GM12878 (cell line): ENCODE data around the gene ZNF800. TPM values are rescaled to one million over a fixed set of nuclear protein-coding genes. Genes with fewer than 3 reads are reported as not detected.

ENCODE experiments used
- ATAC-seq: fragments of 200-7000 bp; cut with Tn5 transposase; 3 replicates; pipeline ENCODE4 v1.9.1; 2020; ENCODE audit warnings: mild to moderate bottlenecking, moderate library complexity
- BruUV-seq: library from RNA; stranded (reverse); fragments of 400-500 nt; replicated peaks from 2 replicates; lab custom pipeline; 2021; lab: Mats Ljungman, UMichigan
- CTCF ChIA-PET: fragments of 300-600 bp; sonication (Branson Sonifier 250); formaldehyde crosslinking; extraction: SDS; loops from one replicate; lab custom pipeline; 2021; ENCODE audit warnings: inconsistent platforms; lab: Yijun Ruan, JAX
- POLR2A ChIA-PET: fragments of 350-600 bp; formaldehyde crosslinking; extraction: SDS; loops from one replicate; lab custom pipeline; 2021; ENCODE audit warnings: inconsistent platforms; lab: Charles Lee
- RAD21 ChIA-PET: fragments of 300-600 bp; sonication (Branson Sonifier 250); formaldehyde crosslinking; loops from one replicate; lab custom pipeline; 2023; ENCODE audit warnings: antibody characterized with exemption; ENCODE audit not compliant: unreplicated experiment; lab: Charles Lee
- SMC1A ChIA-PET: fragments of 300-600 bp; sonication (Branson Sonifier 250); formaldehyde crosslinking; loops from one replicate; lab custom pipeline; 2023; ENCODE audit not compliant: unreplicated experiment, uncharacterized antibody; lab: Charles Lee
- DNase-seq: peaks from one replicate; pipeline ENCODE4 v3.0.0-alpha.2; 2011; ENCODE audit warnings: low read depth, low spot score
- FAIRE-seq: peaks from 3 replicates; lab custom pipeline; 2011; peaks lifted over from hg19 to GRCh38; lab: Jason Lieb, UNC
- H2AFZ ChIP-seq: 2 replicates; pipeline ENCODE4 v1.6.0; 2011; ENCODE audit warnings: low read depth, low read length, control low read depth; ENCODE audit not compliant: control insufficient read depth
- H3K27ac ChIP-seq: 2 replicates; pipeline ENCODE4 v1.5.1; 2011; ENCODE audit warnings: control low read depth; ENCODE audit not compliant: control insufficient read depth, insufficient read depth
- H3K27me3 ChIP-seq, 2 experiments: replicated peaks in 1 of 2; 2 replicates each; pipeline versions ENCODE4 v1.6.0 to v1.6.1; 2011; ENCODE audit warnings: low read length in 1 of 2; ENCODE audit not compliant: control insufficient read depth in 2 of 2, insufficient read depth in 2 of 2
- H3K36me3 ChIP-seq, 2 experiments: 2 replicates each; pipeline ENCODE4 v1.5.1; 2011; ENCODE audit warnings: low read length in 1 of 2; ENCODE audit not compliant: control insufficient read depth in 2 of 2, insufficient read depth in 2 of 2
- H3K4me1 ChIP-seq: 2 replicates; pipeline ENCODE4 v1.6.1; 2011; ENCODE audit warnings: mild to moderate bottlenecking, low read length, moderate library complexity, mixed read lengths; ENCODE audit not compliant: control insufficient read depth, insufficient read depth
- H3K4me2 ChIP-seq: 2 replicates; pipeline ENCODE4 v1.6.0; 2011; ENCODE audit warnings: control low read depth; ENCODE audit not compliant: control insufficient read depth, insufficient read depth
- H3K4me3 ChIP-seq: fragments of 200-600 bp; sonication (generic); 2 replicates; pipeline ENCODE4 v1.5.1; 2016
- H3K79me2 ChIP-seq: 2 replicates; pipeline ENCODE4 v1.6.0; 2011; ENCODE audit warnings: low read length; ENCODE audit not compliant: control insufficient read depth, insufficient read depth
- H3K9ac ChIP-seq: 2 replicates; pipeline ENCODE4 v1.8.0; 2011; ENCODE audit warnings: low read length, control low read depth, mixed read lengths; ENCODE audit not compliant: control insufficient read depth, insufficient read depth
- H3K9me3 ChIP-seq: replicated peaks from 3 replicates; pipeline ENCODE4 v1.5.1; 2011; ENCODE audit warnings: mild to moderate bottlenecking, low read length; ENCODE audit not compliant: control insufficient read depth, insufficient read depth
- H4K20me1 ChIP-seq: 2 replicates; pipeline ENCODE4 v1.6.0; 2011; ENCODE audit not compliant: control insufficient read depth, insufficient read depth
- ATF7 ChIP-seq: fragments of 450-650 bp; IDR thresholded peaks from 2 replicates; pipeline ENCODE4 v1.6.1; 2016; ENCODE audit warnings: low read depth, mild to moderate bottlenecking
- BRCA1 ChIP-seq: IDR thresholded peaks from 2 replicates; pipeline ENCODE4 v1.6.1; 2011; ENCODE audit warnings: low read depth, low read length, improper control_type of control experiment
- CHD4 ChIP-seq: fragments of 200-600 bp; sonication (generic); IDR thresholded peaks from 2 replicates; pipeline ENCODE4 v1.6.1; 2016; ENCODE audit warnings: mild to moderate bottlenecking
- ELK1 ChIP-seq: IDR thresholded peaks from 2 replicates; pipeline ENCODE4 v1.6.1; 2012; ENCODE audit warnings: low read depth, low read length, improper control_type of control experiment
- FOXK2 ChIP-seq: fragments of 450-650 bp; IDR thresholded peaks from 2 replicates; pipeline ENCODE4 v1.6.1; 2017; ENCODE audit warnings: mild to moderate bottlenecking, moderate library complexity
- IKZF2 ChIP-seq, 2 experiments: fragments of 450-650 bp; IDR thresholded peaks; 2 replicates each; pipeline ENCODE4 v1.6.1; 2017; ENCODE audit warnings: mild to moderate bottlenecking in 2 of 2, moderate library complexity in 2 of 2
- LARP7 ChIP-seq: fragments of 450-650 bp; IDR thresholded peaks from 2 replicates; pipeline ENCODE4 v1.6.1; 2017; ENCODE audit warnings: mild to moderate bottlenecking
- MXI1 ChIP-seq: fragments of 150-350 bp; IDR thresholded peaks from 2 replicates; pipeline ENCODE4 v1.6.1; 2011; ENCODE audit warnings: low read depth, mild to moderate bottlenecking, inconsistent platforms, low read length, improper control_type of control experiment
- MYB ChIP-seq: fragments of 150-350 bp; IDR thresholded peaks from 2 replicates; pipeline ENCODE4 v1.6.1; 2014; ENCODE audit warnings: mild to moderate bottlenecking, low read depth, low read length, borderline replicate concordance
- PBX3 ChIP-seq: IDR thresholded peaks from 2 replicates; pipeline ENCODE4 v1.6.1; 2011; ENCODE audit warnings: mild to moderate bottlenecking, low read depth, low read length, moderate library complexity; ENCODE audit not compliant: insufficient replicate concordance
- SMARCA5 ChIP-seq: fragments of 450-650 bp; IDR thresholded peaks from 2 replicates; pipeline ENCODE4 v1.6.1; 2017; ENCODE audit warnings: mild to moderate bottlenecking
- STAT3 ChIP-seq: IDR thresholded peaks from 2 replicates; pipeline ENCODE4 v1.6.1; 2011; ENCODE audit warnings: low read depth, low read length, improper control_type of control experiment
- TARDBP ChIP-seq: IDR thresholded peaks from 2 replicates; pipeline ENCODE4 v1.6.1; 2016; ENCODE audit warnings: borderline replicate concordance
- ZNF24 ChIP-seq: fragments of 450-650 bp; IDR thresholded peaks from 2 replicates; pipeline ENCODE4 v1.6.1; 2017; ENCODE audit warnings: antibody characterized with exemption, mild to moderate bottlenecking
- ZSCAN29 ChIP-seq: fragments of 450-650 bp; IDR thresholded peaks from 2 replicates; pipeline ENCODE4 v1.6.1; 2017; ENCODE audit warnings: mild to moderate bottlenecking, moderate library complexity
- WGBS: methylation state at CpG from one replicate; pipeline ENCODE4 v1.1.6; 2016; ENCODE audit warnings: low lambda C conversion rate; ENCODE audit not compliant: insufficient replicate concordance, insufficient coverage; ENCODE audit errors: missing lambda C conversion rate; 5-methylcytosine and 5-hydroxymethylcytosine counted together
- in situ Hi-C: fragments of 300-500 bp; cut with MboI; formaldehyde crosslinking; loops from 9 replicates; pipeline ENCODE4 v1.14.3; 2018; ENCODE audit warnings: mixed read lengths
- intact Hi-C: fragments of 100-400 bp; cut with micrococcal nuclease; formaldehyde crosslinking; loops from one replicate; pipeline ENCODE4 v1.14.2; 2022; ENCODE audit not compliant: unreplicated experiment
- polyA plus RNA-seq, 11 experiments: library from polyadenylated mRNA; depleted of rRNA in 4 of 11; unstranded in 6 of 11; stranded (reverse) in 5 of 11; fragments of >200 nt; fragmentation: Nextera tagmentation in 4 of 11; fragmentation: Illumina TruSeq in 1 of 11; extraction: Ambion mirVana in 4 of 11; extraction: Trizol in 1 of 11; gene quantifications; 1 replicate in 1 of 11; 2 replicates in 10 of 11; pipeline versions ENCODE4 v1.2.1 to v1.2.3, GENCODE V29; 2011 to 2016; ENCODE audit warnings: inconsistent platforms in 2 of 11, missing spikeins in 2 of 11, low read depth in 1 of 11
- total RNA-seq, 4 experiments: library from RNA; depleted of rRNA in 3 of 4; stranded (reverse); fragments of >200 nt in 3 of 4; fragmentation: Illumina TruSeq in 1 of 4; extraction: Trizol in 1 of 4; gene quantifications; 2 replicates each; pipeline versions ENCODE4 v1.2.1 to v1.2.3, GENCODE V29; 2013 to 2021
- TF ChIP-seq, protein P1 (sequence below): fragments of 450-650 bp; formaldehyde crosslinking; IDR thresholded peaks from 2 replicates; pipeline ENCODE4 v1.4.0; 2020; ENCODE audit warnings: mild to moderate bottlenecking, moderate library complexity
- TF ChIP-seq, protein P2 (sequence below): fragments of 450-650 bp; IDR thresholded peaks from 2 replicates; pipeline ENCODE4 v1.6.1; 2017; ENCODE audit warnings: borderline replicate concordance

Gene ZNF800
- total and polyA plus RNA-seq, 10 of the 15 experiments (the other 5 are each of a cell fraction or from before 2014, with no cell fraction given) = 6.8 to 33.9 (median 23.8) TPM

DNA sequence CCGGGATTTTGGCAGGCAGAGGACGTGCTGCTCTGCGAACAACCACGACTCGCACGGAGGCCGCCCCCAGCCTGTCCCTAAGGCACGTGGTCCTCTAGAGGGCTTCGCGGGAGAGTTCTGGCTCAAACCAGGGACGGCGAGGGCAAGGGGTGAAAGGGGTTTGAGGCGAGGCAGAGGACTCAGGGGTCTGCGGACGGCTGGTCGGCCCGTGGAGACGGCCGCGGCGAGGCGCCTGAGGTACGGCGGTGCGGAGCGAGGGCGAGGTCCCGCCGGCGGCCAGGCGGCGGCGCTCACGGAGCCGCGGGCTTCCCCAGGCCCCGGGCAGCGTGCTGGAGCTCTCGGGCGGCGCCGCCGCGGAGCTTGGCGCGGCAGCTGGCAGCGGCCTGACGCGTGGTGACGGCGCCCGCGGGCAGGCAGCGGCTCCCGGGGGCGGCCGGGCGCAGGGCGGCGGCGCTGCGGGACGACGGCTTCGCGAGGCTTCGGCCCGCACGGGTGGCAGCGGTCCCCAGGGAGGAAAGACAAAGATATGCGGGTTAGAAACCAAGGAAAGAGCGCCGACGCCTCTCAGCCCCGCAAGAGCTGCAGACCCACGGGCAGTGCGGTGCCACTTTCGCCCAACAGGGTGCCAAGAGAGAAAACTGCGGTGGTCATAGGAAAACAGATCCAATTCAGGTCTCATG, 44.8 kb downstream of the ZNF800 start:
- no peaks in the 10 kb centered on the region for H3K27me3 ChIP-seq
- peak overlapping the region; percentile 48; the same call in 1 of the 2 replicates for H3K4me3 ChIP-seq
- ChIA-PET CTCF (interaction anchor here (0.6 to 3.8 kb wide), 23 partner anchors 9 to 281 kb away, joined by 3 to 19 read pairs (median 4); no protein-coding TSS in a partner anchor), RAD21 (interaction anchor here (0.7 to 2.1 kb wide), 10 partner anchors 57 to 862 kb away, joined by 3 to 20 read pairs (median 4); no protein-coding TSS in a partner anchor), SMC1A (interaction anchor here (0.6 to 2.8 kb wide), 6 partner anchors 17 to 763 kb away, joined by 3 to 17 read pairs (median 3); no protein-coding TSS in a partner anchor), POLR2A (no interaction called here)
- WGBS = 10% methylated on average over 60 of the region's 79 CpGs
- H3K4me1 ChIP-seq = no peaks in the 10 kb centered on the region
- H2AFZ ChIP-seq = peak overlapping the region; percentile 62
- H4K20me1 ChIP-seq = no peaks in the 10 kb centered on the region
- peak; percentile 99 for ATAC-seq
- no peaks in the 10 kb centered on the region for H3K79me2 ChIP-seq
- H3K9me3 ChIP-seq = no peaks in the 10 kb centered on the region
- no peaks in the 10 kb centered on the region for H3K36me3 ChIP-seq
- peak overlapping the region; percentile 86 for H3K4me2 ChIP-seq
- BruUV-seq = no TSS peak
- H3K27ac ChIP-seq = no peak overlapping the region
- in situ Hi-C loops (loop anchor here (5.0 kb wide), 1 partner anchor 100 kb away; no protein-coding TSS in a partner anchor), intact Hi-C loops (loop anchor here (2.0 to 5.0 kb wide), 2 partner anchors 99 to 165 kb away; no protein-coding TSS in a partner anchor)
- peak; percentile 13 for FAIRE-seq
- H3K9ac ChIP-seq = no peak overlapping the region
- no peak for DNase-seq
- TF ChIP-seq, protein P1, sequence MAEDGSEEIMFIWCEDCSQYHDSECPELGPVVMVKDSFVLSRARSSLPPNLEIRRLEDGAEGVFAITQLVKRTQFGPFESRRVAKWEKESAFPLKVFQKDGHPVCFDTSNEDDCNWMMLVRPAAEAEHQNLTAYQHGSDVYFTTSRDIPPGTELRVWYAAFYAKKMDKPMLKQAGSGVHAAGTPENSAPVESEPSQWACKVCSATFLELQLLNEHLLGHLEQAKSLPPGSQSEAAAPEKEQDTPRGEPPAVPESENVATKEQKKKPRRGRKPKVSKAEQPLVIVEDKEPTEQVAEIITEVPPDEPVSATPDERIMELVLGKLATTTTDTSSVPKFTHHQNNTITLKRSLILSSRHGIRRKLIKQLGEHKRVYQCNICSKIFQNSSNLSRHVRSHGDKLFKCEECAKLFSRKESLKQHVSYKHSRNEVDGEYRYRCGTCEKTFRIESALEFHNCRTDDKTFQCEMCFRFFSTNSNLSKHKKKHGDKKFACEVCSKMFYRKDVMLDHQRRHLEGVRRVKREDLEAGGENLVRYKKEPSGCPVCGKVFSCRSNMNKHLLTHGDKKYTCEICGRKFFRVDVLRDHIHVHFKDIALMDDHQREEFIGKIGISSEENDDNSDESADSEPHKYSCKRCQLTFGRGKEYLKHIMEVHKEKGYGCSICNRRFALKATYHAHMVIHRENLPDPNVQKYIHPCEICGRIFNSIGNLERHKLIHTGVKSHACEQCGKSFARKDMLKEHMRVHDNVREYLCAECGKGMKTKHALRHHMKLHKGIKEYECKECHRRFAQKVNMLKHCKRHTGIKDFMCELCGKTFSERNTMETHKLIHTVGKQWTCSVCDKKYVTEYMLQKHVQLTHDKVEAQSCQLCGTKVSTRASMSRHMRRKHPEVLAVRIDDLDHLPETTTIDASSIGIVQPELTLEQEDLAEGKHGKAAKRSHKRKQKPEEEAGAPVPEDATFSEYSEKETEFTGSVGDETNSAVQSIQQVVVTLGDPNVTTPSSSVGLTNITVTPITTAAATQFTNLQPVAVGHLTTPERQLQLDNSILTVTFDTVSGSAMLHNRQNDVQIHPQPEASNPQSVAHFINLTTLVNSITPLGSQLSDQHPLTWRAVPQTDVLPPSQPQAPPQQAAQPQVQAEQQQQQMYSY (CRISPR knock-in tag) = no peak
- no peak for TF ChIP-seq CHD4
- no peak for TF ChIP-seq MYB
- TF ChIP-seq MXI1 = no peak
- no peak for TF ChIP-seq IKZF2 (IDR thresholded peaks at IDR 0.05)
- 0 out of 2 replicates have a peak, but pooled peaks have one; percentile 52 for TF ChIP-seq ZSCAN29
- TF ChIP-seq, protein P2, sequence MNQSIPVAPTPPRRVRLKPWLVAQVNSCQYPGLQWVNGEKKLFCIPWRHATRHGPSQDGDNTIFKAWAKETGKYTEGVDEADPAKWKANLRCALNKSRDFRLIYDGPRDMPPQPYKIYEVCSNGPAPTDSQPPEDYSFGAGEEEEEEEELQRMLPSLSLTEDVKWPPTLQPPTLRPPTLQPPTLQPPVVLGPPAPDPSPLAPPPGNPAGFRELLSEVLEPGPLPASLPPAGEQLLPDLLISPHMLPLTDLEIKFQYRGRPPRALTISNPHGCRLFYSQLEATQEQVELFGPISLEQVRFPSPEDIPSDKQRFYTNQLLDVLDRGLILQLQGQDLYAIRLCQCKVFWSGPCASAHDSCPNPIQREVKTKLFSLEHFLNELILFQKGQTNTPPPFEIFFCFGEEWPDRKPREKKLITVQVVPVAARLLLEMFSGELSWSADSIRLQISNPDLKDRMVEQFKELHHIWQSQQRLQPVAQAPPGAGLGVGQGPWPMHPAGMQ = no peak
- no peak for TF ChIP-seq ZNF24
- TF ChIP-seq ELK1 = no peak
- no peak for TF ChIP-seq FOXK2
- no peak for TF ChIP-seq ATF7
- TF ChIP-seq BRCA1 = no peak
- TF ChIP-seq STAT3 = no peak
- no peak for TF ChIP-seq PBX3
- 0 out of 2 replicates have a peak, but pooled peaks have one; percentile 71 for TF ChIP-seq LARP7
- TF ChIP-seq SMARCA5 = peak; percentile 90; the same call in 1 of the 2 replicates
- TF ChIP-seq TARDBP = no peak
